Cardiac fibroblast (primary cell): Measurements from ENCODE around the gene LZTFL1.

Experiments used
- DNase-seq, 2 donors: peaks; one replicate each; pipeline versions ENCODE4 v3.0.0 to v3.0.0-alpha.2; 2010; ENCODE audit warnings: low read depth in 2 of 2
- H3K4me3 ChIP-seq, 2 donors: replicated peaks in 1 of 2; 1 replicate in 1 of 2; 2 replicates in 1 of 2; pipeline ENCODE4 v1.5.1; 2011; ENCODE audit warnings: low read depth in 2 of 2, low read length in 2 of 2, mild to moderate bottlenecking in 2 of 2, moderate library complexity in 1 of 2
- CTCF ChIP-seq: IDR thresholded peaks from one replicate; pipeline ENCODE4 v1.5.1; 2011; ENCODE audit warnings: low read depth, mild to moderate bottlenecking, low read length, inconsistent platforms

LZTFL1 gene

GRCh38 chr3:45873036-45873435, 31.1 kb upstream of the LZTFL1 start:
- no peak for TF ChIP-seq CTCF
- no peak for DNase-seq
- no peak overlapping the region for H3K4me3 ChIP-seq

- TF ChIP-seq CTCF, result no peak
Measured at GRCh38 chr3:45872569-45872968, 30.6 kb upstream of the LZTFL1 start.

GRCh38 chr3:45871780-45872179, 29.9 kb upstream of the LZTFL1 start:
- no peak for DNase-seq
- no peak overlapping the region for H3K4me3 ChIP-seq
- TF ChIP-seq CTCF, result no peak

More at GRCh38 chr3:45872569-45872968, 30.6 kb upstream of the LZTFL1 start:
- no peak overlapping the region for H3K4me3 ChIP-seq
- DNase-seq, result no peak

GRCh38 chr3:45870099-45870498, 28.2 kb upstream of the LZTFL1 start:
- no peak for TF ChIP-seq CTCF
- DNase-seq, result no peak
- H3K4me3 ChIP-seq, result no peak overlapping the region

- no peak for TF ChIP-seq CTCF
- H3K4me3 ChIP-seq, result no peak overlapping the region
- DNase-seq, result no peak
Measured at GRCh38 chr3:45869638-45870037, 27.7 kb upstream of the LZTFL1 start.

- DNase-seq, result no peak
Measured at GRCh38 chr3:45868650-45869049, 26.7 kb upstream of the LZTFL1 start.

More at GRCh38 chr3:45868650-45869049, 26.7 kb upstream of the LZTFL1 start:
- TF ChIP-seq CTCF, result no peak
- H3K4me3 ChIP-seq, result no peak overlapping the region
